HK-2 (cell line): ENCODE measurements around the gene ABL2.
"Not testable (repeated sequence)": the region's sequence is repeated elsewhere in the genome, so short reads cannot be mapped to it uniquely, and the experiment has no call there.

Experiments used
- DNase-seq: peaks from one replicate; pipeline ENCODE4 v3.0.0-alpha.2; 2018; ENCODE audit not compliant: unreplicated experiment

The ABL2 gene

DNA sequence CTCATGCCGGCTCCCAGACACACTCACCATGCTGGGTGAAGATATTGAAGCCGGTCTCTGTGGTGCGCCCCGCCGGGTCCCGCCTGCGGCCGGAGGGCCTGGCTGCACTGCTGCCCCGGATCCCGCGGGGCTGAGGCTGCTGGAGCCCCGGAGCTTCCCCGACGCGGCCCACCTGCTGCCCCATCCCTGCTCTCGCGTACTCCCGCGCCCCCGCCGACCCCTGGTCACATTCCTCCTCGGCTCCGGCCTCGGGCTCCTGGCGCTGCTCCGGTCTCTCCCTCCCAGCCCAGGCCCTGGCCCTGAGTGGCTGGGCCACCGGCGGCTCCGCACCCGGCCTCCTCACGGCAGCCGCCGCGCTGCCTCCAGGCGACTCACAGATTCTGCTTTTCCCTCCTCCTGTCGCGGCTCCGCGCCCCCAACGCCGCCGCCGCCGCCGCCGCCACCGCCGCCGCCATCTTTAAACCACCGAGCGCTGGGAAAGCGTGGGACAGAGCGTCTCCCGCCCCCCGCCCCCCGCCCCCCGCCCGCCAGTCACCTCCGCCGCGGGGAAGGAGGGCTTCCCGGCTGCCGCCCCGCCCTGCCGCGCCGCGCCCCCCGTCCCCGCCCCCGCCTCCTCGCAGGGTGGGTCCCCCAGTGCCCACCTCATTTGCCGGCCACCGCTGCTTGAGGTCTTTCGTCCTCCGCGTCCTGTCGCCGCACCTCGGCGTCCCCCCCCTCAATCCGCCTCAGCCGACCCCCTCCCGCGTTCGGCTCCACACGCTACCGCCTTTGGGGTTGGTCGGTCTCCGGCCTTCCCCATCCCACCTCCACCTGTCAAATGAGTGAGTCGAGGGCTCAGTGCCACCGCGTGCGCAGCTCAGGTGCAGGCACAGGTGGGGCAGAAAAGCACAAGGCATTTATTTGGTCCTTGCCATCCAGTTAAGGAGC lies at the start of gene ABL2:
Gene ABL2, minus strand, starts transcription at position 464 of the 927 bp plus-strand sequence. Its CDS starts 280 bp downstream, at position 184.
- peak; percentile 70 for DNase-seq

DNA sequence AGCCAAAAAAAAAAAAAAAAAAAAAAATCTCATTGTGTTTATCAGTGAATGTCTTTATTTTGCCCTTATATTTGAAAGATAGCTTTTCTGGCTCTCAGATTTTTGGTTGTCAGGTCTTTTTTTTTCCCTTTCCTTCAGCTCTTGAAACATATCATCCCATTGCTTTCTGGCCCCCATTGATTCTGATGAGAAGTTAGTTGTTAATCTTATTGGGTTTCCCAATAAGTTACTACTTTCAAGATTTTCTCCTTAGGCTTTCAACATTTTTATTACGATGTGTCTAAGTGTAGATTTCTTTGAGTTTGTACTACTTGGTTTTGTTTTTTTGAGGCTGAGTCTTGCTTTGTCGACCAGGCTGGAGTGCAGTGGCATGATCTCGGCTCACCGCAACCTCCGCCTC lies 49.4 kb upstream of the ABL2 start:
- DNase-seq, result no peak

DNA sequence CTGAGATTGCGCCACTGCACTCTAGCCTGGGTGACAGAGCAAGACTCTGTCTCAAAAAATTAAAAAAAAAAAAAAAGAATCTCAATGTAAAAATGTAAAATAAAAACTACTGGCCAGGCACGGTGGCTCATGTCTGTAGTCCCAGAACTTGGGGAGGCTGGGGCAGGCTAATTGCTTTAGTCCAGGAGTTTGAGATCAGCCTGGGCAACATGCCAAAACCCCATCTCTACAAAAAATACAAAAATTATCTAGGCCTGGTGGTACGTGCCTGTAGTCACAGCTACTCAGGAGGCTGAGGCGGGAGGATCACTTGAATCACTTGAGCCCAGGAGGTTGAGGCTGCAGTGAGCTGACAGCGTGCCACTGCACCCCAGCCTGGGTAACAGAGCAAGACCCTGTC lies 44.9 kb upstream of the ABL2 start:
- not testable (repeated sequence) for DNase-seq

DNA sequence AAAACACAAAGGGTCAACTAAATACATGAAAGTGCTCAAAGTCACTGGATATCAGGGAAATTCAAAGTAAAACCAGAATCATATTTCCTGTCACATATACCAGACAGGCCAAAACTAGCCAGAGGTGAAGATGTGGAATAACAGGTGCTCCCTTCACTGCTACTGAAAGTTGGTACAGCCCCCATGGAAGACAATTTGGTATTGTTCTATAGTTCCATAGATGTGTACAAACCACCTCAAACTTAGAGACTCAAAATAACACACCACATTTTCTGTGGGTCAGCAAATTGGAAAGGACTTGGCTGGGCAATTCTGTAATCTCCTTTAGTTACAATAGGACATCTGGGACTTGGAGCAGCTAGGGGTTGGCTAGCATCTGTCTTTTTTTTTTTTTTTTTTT lies 39.6 kb upstream of the ABL2 start:
- no peak for DNase-seq

DNA sequence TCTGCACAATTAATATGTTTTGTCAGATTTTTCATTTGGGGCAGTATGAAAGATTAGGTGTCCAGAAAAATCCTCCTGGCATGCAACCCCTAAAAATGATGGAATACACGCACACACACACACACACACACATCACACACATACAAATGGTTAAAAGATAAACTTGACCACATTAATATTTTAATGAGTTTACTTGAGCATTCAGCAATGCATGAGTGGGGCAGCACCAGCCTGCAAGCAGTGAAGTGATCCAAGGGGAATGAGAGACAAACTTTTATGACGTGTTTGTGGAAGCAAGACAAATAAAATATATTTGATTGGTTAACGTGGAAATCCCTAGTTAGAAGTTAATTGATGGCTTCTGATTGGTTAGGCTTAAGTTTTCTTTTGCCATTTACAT lies 35.0 kb upstream of the ABL2 start:
- no peak for DNase-seq

DNA sequence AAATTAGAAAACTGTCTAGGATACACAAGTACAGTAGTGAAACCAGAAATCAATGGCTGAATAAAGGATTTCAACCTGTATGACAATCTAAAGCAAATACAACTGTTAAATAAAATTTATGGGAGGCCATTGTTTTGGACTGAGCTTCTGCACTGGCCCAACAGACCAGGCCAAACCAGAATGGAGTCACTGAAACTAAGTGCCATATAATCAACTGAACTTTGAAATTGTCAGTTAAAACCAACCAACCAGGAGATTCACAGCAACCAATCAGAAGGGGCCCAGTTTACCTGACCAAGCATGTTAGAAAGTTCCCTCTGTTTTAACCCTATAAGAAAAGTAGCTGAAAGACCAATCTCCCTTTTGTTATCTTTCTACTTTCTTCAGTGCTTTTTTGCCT lies 33.6 kb upstream of the ABL2 start:
- no peak for DNase-seq

DNA sequence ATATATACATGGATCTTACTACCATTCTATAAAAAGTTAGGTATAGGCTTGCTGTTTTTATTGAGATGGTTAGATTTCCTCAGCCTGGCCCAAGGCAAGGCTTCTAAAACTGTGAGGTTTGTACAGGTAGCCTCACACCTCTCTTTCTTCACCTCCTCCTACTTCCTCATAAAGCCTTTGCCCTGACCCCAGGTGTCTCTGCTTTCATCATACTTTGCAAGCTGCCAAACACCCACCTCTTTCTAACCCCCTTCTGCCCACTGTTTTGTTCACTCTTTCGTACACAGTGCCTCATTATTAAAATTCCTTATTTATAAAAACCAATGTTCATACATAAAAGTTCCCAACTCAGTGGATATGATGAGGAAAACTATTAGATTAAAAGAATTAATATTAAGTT lies 32.7 kb upstream of the ABL2 start:
- no peak for DNase-seq

DNA sequence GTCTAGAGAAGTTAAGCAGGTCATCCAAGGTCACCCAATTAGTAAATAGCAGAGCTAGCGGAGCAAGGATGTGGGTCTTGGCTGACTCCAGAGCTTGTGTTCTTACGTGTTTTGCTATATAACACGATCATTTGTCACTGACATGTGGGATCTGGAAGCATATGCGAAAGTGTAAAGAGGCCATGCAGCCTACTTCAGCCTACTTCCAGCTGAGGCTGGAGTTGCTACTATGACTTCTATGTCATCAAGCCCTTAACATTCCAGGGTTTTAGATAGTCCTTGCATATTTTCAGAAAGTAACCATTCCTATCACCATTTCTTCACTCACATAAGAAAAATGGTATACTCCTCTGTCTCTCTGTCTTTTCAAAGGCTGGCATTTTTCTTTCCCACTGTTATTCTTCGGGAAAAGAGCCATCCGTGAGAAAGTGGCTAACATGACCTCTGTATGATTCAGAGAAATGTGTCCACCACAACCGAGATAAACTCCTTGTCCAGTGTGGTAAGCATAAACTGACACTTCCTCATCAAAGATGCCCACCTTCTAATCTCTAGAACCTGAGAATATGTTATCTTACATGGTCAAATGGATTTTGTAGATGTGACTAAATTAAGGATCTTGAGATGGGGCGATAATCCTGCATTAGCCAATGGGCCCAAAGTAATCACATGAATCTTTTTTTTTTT lies 24.0 kb upstream of the ABL2 start:
- DNase-seq, result no peak

DNA sequence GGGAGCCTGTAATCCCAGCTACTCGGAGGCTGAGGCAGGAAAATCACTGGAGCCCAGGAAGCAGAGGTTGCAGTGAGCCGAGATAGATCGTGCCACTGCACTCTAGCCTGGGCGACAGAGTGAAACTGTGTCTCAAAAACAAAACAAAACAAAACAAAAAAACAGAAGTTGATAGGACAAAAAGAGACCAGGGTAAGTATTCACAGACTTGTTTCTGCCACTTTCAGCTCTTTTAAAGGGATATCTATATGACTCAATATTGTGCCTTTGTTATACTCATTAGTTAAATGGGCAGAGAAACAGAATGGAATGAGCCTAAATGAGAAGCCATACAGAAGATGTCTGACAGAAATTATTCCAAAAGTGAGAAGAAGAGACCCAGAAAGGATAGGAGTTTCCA lies 23.1 kb upstream of the ABL2 start:
- no peak for DNase-seq

DNA sequence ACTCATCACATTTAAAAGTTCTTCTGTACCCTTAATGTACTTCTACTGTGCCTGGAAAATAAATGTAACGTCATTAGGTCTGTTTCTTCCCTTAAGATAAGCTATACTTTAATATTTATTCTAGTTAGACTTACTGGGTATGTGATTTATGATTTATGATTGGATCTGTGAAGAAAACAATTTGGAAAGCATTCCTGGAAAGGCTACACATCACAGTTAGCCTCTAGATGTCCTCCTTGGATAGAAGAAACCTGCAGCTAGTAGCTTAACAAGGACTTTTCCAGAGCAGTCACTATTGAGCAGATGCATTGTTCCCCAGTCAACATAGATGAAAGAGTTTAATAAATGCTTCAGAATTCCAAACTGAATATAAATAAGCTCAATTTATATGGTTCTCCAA lies 22.2 kb upstream of the ABL2 start:
- no peak for DNase-seq

DNA sequence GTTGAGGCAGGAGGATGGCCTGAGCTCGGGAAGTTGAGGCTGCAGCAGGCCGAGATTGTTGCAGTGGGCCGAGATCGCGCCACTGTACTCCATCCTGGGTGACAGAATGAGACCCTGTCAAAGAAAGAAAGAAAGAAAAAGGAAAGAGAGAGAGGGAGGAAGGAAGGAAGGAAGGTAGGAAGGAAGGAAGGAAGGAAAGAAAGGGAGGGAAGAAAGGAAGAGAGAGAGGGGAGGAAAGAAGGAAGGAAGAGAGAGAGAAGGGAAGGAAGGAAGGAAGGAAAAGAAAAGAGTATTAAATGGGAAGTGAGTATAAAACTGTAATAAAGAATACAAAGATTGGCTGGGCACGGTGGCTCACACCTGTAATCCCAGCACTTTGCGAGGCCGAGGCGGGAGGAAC lies 18.4 kb upstream of the ABL2 start:
- DNase-seq, result no peak

DNA sequence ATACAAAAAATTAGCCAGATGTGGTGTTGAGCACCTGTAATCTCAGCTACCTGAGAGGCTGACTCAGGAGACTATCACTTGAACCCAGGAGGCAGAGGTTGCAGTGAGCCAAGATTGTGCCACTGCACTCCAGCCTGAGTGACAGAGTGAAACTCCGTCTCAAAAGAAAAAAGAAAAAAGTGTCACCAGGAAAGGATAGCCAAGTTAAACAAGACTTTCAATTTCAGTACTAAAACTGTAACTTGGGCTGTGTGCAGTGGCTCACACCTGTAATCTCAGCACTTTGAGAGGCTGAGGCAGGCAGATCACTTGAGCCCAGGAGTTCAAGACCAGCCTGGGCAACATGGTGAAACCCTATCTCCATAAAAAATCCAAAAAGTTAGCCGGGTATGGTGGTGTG lies 15.9 kb upstream of the ABL2 start:
- DNase-seq, result not testable (repeated sequence)

DNA sequence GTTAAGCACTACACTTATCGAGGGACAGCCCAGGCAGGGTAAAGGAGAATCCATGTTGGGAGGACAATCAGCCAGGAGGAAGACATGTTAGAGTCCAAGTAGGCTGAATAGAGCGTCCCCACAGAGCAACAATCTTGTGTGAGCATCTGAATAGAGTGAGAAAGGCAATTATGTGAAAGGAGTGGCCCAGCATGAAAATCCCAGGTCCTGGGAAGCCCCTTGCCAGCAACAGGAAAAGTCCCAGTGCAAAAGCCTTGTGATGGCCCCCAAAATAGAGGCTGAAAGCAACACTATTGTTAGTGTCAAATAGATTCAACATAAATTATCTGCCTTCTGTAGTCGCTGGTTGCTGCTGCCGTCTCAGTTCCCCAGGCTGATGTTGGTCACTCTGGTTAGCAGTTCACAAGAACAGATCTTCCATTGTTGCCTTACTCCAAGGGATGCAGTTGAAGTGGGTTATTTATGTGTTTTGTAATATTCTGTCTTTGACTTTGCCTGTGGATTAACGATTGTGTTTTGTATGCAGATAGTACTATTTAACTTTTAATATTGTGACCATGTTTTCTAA lies 12.1 kb upstream of the ABL2 start:
- no peak for DNase-seq

DNA sequence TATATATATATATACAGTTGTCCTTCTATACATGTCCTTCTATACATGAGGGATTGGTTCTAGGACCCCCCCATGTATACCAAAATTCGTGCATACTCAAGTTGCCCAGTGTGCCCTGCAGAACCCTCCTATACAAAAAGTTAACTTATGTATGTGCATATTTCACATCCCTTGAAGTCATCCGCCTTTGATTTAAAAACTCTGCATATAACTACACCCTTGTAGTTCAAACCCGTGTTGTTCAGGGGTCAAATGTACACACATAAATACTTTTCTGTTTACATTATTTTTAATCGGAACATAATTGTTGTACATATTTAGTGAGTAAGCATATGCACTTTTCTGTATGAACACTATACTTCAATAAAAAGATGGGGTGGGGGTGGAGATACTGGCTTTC lies 7.7 kb upstream of the ABL2 start:
- DNase-seq, result no peak

DNA sequence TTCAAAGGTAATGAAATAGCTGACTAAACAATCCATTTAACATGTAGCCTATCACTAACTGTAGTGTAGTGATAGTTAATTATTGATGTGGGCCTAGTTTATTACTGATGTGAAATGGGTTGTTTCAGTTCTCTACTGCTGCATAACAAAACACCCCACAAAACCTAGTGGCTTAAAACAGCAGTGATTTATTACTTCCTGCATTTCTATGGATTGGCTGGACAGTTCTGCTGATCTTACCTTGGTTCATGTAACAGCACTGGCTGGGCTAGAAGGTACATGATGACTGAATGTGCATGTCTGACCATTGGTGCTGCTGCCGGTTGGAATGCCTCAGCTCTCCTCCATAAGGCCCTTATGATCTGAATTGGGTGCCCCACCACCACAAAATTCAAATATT lies 5.4 kb upstream of the ABL2 start:
- DNase-seq, result no peak

DNA sequence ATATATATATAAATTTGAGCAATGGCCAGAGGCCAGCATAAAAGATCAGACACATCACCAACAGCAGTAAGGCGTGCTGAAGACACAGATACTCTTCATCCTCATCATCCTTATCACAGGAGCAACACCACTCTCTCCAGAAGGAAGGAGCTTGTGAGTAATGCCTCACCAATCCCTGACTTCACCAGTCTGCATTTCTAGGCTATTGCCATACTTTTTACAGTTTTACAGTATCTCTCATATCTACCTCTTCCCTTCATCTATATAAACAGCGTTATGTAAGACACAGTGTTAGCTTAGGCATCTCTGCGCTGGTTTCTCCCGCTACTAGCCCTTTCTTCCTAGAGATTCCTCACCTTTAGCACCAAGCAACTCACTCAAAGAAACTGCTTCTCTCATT lies 2.4 kb upstream of the ABL2 start:
- no peak for DNase-seq

DNA sequence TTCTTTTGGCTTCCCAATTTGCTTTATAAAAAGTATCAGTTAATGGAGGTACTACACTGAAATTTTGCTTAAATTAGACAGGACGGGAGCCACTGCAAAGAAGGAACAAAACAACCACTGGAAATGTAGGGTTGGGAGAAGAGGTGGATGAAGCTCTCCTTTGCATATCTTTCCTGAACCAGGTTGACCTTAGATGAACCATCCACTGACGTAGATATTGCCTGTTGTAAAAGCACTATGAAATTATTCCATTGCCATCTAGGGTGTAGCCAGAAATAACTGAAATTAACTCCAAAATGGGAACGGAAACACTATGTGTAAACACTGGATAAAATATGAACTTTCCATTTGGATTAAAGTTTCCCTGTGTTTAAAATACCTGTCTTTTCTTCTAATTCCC lies 1.2 kb upstream of the ABL2 start:
- no peak for DNase-seq

DNA sequence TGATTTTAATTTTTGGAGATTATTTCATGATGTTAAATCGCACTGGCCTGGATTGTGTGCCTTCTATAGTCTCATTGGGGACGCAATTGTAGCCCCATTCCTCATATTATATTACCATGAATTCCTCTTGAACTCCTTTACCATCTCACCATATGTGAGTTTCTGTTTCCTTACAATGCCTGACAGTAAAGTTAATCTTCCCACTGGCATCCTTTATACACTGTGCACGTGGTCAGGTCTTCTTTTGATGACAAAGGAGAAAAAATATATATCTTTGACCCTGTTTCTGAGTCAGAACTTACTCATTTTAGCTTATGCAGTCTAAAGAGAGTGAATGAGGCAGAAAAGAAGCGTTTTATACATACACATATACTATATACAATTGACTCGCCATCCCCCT lies 774 bp upstream of the ABL2 start:
- no peak for DNase-seq

DNA sequence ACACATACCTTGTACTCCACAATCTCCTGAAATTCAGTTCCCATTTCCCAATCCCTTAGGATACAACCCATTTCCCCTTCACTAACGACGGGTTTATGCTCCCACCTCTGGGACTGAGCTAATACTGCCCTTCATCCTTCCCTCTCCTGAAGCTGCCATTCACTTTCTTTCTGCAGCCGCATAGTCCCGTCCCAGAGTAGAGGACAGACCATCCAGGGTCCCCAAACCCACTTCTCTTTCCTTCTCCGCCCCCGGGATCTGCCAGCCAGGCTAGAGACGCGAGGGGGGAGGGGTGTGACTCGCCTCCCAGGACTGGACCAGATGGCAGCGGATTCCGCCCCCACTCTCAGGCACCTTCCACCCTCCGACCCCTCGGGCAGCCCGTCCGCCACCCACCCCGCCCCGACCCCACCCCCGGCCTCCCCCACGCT lies 679 bp downstream of the ABL2 start:
- DNase-seq, result peak; percentile 50

DNA sequence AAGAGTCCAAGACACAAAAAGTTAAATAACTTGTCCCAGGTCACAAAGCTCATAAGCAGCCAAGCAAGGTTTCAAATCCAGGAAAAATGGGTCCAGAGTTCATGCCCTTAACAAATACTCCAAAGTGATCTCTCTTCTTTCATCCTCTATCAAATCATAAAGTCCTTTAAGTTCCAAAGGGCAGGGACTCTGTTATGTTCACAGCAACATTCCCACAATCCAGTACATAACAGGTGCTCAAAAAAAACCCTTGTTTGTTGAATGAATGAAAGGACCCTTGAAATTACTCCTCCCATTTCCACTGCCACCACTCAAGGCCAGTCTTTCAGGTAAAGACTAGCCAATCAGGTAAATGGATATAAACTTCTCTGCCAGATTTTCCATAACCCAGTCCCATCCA lies 2.7 kb downstream of the ABL2 start:
- DNase-seq, result no peak

DNA sequence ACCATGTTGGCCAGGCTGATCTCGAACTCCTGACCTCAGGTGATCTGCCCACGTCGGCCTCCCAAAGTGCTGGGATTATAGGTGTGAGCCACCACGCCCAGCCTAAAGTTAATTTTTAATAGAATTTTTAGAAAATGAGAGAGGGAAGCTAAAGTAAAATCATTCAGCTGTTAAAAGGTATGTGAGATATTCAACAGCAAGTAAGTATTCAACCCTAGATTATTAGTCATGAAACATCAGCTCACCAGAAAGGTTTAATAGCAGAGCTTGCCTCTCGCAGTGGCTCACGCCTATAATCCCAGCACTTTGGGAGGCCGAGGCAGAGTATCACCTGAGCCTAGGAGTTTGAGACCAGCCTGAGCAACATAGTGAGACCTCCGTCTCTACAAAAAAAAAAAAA lies 5.0 kb downstream of the ABL2 start:
- not testable (repeated sequence) for DNase-seq

DNA sequence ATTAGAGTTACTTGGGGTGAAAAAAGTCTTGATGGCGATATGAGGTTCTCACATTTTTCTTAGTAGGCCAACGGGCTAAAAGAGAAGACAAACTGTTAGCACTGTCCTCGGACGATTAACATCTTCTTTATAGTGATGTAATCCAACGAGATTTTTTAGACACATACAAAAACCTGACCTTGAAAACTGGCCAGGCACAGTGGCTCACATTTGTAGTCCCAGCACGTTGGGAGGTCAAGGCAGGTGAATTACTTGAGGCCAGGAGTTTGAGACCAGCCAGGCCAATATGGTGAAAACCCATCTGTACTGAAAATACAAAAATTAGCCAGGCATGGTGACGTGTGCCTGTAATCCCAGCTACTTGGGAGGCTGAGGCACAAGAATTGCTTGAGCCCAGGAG lies 8.4 kb downstream of the ABL2 start:
- not testable (repeated sequence) for DNase-seq

DNA sequence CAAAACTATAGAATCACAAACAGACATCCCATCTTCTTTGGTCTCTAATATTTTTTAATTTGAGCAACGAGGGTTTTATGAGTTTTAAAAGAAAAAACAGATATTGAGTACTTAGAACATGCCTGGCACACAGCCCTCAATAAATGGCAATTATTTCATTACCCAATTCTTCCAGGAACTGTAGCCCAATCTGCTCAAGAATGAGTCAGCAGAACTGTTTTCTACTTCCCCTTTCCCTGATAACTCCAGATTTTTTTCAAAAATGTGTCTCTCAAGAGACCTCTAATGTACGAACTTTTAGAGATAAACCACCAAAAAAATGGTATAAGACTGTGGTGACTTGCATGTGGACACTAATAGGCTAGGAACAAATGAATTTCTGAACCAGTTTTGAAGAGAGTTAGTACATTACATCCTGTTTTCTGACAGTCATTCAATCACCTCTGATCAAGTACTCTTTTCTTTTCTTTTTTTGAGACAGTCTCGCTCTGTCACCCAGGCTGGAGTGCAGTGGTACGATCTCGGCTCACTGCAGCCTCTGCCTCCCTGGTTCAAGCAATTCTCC lies 11.5 kb downstream of the ABL2 start:
- DNase-seq, result no peak
